GM21526 (cell line): ENCODE measurements around the gene TXNIP.
"Not testable (repeated sequence)": the region's sequence is repeated elsewhere in the genome, so short reads cannot be mapped to it uniquely, and the experiment has no call there.

Experiments
- ATAC-seq: cut with Tn5 transposase; IDR thresholded peaks from one replicate; pipeline ENCODE4 v1.9.1; 2021; ENCODE audit warnings: moderate library complexity; ENCODE audit not compliant: unreplicated experiment, low FRiP score

The TXNIP gene, protein sequence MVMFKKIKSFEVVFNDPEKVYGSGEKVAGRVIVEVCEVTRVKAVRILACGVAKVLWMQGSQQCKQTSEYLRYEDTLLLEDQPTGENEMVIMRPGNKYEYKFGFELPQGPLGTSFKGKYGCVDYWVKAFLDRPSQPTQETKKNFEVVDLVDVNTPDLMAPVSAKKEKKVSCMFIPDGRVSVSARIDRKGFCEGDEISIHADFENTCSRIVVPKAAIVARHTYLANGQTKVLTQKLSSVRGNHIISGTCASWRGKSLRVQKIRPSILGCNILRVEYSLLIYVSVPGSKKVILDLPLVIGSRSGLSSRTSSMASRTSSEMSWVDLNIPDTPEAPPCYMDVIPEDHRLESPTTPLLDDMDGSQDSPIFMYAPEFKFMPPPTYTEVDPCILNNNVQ

GRCh38 chr1:145996433-145997015, at the start of gene TXNIP:
Gene TXNIP (minus strand): TSS chr1:145996579. CDS start chr1:145996266, 313 bp downstream.
- ATAC-seq, result peak; percentile 66

GRCh38 chr1:146039844-146040194, 43.4 kb upstream of the TXNIP start:
- no peak for ATAC-seq

DNA sequence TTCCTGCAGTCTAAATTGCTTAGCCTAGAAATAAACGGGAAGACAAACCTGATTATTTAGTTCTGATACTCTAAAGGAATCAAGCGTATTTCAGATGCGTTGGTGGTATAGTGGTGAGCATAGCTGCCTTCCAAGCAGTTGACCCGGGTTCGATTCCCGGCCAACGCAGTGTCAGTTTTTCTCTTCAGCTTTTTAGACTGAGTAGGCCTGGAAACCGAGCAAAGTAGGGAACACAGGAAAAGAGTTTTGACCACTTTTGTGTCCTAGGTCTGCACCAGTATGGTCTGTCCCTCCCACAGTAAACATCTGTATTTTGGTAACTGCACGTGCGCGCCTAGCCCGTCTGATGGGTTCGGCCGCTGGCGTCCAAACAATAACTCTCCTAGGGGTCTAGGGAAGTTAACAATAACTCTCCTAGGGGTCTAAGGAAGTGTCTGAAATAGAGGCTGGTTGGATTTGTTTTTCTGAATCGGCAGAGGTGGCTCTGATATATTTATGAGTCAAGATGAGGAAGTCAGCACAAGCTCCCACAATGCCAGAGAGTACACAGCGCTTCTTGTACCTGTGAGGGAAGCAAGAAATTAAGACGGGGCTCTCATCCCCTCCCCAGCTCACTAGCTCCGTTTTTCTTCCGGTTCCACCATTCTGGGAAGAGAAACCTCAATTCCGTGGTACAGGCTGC, 40.7 kb upstream of the TXNIP start:
- no peak for ATAC-seq

GRCh38 chr1:146036241-146036964, 40.0 kb upstream of the TXNIP start:
- no peak for ATAC-seq

GRCh38 chr1:146035048-146035423, 38.7 kb upstream of the TXNIP start:
- no peak for ATAC-seq

DNA sequence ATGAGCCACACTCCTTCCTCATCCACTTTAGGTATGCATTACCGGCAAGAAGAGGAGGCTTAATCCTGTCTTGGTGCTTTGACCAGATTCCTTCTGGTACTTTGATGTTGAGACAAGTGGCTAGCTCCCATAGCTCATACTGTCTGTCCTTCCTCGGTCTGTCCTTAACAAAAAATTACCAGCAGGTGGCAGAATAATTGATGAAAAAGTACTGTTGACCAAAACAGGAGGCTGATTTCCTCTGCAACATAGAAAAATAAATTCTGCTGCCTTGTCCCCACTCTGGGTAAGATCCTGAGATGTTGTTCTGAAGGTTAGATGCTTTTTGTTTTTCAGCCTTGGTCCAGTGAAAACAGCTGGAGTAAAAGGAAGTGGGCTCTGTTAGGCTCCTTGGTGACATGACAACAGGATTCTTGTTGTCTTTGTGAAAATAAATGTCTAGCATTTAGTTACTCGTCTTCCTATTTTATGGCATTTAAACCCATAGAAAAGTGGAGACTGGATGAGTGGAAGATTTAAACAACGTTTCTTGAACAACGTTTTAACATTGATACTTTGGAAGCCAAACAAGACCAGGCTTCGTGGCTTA, 36.3 kb upstream of the TXNIP start:
- no peak for ATAC-seq

DNA sequence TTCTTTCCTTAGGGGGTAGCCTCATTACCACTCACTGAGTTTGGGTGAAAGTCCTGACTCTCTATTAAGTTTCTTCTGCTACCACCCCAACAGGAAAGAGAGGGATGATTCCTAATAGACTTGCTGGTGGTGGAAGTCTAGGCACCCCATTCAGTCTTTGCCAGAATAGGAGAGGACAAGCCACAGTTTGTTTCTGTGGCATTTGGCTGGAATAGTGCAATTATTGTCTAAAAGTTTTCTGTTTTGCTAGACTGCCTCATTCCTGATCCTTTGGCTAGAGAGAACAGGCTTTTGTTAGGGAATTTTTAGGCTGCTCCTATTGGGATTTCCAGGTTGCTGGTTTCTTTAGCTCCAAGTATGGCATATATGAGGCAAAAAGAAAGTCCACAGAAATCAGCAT, 35.1 kb upstream of the TXNIP start:
- ATAC-seq, result no peak

GRCh38 chr1:146029117-146029516, 32.7 kb upstream of the TXNIP start:
- ATAC-seq, result no peak

GRCh38 chr1:146026650-146027049, 30.3 kb upstream of the TXNIP start:
- not testable (repeated sequence) for ATAC-seq

GRCh38 chr1:146025787-146026495, 29.6 kb upstream of the TXNIP start:
- not testable (repeated sequence) for ATAC-seq

DNA sequence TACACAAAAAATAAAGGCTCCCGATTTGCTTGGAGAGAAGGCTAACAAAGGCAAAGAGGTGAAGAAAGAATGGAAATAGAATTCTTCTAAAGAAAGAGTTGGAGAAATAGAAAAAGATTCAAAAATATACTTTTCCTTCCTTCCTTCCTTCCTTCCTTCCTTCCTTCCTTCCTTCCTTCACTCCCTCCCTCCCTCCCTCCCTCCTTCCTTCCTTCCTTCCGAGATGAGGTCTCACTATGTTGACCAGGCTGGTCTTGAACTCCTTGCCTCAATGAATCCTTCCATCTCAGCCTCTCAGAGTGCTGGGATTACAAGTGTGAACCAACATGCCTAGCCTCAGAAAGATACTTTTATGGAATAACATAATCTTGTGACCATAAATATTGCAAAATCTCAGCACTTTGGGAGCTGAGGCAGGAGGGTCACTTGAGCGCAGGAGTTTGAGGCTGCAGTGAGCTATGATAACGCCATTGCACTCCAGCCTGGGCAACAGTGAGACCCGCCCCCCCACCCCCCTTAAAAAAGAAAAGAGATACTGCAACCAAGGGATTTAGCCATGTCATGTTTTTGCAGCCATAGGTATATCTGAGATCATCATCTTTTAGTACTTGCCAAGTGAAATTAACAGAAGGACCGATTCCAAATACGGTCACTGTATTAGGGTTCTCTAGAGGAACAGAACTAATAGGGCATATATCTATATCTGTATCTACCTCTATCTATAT, 26.2 kb upstream of the TXNIP start:
- no peak for ATAC-seq

DNA sequence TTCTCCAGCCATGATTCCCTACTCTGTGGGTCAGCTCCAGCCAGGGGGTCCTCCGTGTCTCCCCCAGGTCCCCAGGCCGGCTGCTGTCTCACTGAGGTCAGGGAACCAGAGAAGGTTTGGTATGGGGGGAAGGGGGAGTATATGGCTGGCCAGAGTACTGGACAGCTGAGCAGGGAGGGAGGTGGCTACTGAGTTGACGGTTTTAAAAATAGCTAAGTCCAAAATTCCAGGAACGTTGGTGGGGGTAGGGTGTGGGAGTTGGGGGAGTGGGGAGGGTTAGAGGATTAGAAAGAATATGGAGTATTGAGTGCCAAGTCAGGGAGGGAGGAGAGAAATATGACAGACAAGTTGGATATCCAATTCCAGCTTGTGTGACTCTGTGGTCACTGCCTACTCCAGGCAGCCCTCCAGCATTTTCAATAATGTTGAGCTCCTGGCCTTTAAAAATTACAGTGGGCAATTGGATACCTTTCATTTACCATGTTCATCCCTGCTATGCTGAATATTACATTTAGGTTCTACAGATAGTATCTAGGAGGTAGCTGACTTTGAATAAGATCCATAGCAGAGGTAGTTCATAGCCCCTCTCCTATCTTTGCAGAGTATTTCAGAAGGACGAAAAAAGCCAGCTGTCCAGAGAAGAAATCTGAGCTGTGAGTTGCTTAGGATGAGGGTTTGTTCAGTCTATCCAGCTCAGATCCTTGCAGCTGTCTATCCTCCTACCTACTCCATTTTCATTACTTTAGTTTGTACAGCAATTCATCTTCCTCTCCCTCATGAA, 25.4 kb upstream of the TXNIP start, which contains the start of gene HJV:
Gene HJV, minus strand, starts transcription at position 114 of the 781 bp plus-strand sequence. CDS start 1,504 bp downstream, outside the sequence.
- ATAC-seq, result no peak

DNA sequence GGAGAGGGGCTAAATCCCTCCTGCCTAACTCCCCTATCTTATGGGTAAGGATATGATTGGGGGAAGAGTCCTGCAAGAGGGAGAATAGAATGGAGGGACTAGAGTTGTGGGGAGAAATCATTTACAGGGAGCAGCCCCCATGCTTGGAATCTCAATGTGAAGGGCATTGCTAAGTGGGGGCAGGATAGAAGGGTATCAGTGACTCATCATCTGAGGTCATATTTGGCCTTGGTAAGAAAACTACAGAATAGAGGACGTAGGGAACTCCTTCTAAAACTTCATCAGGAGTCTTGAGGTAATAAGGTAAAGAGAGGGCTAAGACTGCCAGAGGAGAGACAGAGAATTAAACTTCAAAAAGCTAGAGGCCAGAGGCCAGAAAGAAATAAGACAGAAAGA, 24.7 kb upstream of the TXNIP start:
- ATAC-seq, result no peak

DNA sequence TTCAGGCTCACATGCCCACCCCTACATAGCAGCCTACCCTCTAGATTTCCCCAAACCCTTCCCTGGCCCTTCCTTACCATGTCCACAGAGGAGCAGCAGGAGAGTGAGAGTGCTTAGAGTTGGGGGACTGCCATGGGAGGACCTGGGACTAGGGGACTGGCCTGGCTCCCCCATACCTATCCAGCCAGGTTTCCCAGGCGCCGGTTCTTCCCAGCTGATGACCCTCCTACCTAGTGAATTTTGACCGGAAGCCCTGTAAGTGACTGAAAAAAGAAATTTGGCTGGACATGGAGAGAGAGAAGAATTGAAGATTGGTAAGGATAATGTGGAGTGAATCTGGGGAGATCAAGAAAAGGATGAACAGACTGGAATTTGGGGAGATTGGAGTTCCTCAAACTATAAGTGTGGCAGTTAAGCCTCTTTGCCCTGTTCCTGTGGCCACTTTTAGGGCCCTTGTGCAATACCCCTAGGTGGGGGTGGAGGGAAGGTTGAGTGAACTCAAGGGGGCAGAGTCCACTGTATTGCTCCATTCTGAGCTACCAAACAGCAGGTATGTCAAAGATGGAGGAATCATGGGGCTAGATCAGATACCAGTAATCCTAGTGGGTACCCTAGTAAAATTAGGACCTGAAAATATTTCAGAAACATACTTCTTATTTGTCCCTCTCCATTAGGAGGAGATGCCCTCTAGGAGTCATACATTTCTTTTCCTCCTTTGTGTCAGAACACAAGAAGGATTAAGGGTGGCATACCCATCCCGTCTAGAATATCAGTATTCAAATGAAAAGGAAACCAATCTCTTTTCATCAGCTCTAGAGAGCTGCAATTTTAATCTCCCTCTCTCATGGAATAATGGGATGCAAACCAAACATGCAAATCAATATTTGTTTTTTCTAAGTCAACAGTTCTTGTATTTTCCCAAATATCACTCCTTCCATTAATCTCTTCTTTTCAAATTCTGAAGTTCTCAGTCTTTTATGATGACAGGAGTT, 24.0 kb upstream of the TXNIP start:
- no peak for ATAC-seq

DNA sequence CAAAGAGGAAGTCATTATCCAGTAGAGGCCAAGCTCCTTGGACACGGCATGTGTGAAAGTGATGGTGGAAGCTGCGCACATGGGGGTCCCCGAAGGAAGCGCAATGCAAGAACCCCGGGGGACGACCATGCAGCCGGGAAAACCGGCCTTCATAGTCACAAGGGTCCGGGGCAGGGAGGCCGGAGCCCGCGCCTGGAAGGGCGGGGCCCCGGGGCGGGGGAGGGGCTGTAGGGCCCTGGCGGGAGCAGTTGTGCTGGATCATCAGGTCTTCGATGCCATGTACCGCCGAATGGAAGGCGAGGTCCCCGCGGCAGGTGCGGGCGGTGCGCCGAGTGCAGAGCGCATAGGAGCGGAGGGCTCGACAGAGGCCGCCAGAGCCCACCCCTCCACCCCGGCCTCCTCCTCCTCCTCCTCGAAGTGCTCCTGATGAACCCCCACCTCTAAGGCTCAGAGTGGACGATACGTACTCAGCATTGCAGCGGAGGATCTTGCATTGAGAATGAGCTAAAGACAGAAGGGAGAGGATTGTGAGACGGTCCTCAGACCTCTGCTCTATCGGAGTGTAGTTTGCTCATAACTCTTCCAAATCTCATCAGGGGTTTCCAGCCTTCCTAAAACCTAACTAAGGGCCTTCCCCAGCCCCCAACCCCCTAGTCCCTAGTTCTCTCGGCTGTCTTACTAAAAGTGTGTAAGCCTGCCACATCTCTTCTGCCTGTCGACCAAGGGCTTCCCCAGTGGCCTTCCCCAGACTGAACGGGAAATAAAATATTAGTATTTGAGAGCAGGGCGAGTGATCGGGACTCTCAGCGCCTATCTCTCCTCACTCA, 23.1 kb upstream of the TXNIP start:
- ATAC-seq, result no peak

GRCh38 chr1:146016891-146017290, 20.5 kb upstream of the TXNIP start:
- ATAC-seq, result no peak

DNA sequence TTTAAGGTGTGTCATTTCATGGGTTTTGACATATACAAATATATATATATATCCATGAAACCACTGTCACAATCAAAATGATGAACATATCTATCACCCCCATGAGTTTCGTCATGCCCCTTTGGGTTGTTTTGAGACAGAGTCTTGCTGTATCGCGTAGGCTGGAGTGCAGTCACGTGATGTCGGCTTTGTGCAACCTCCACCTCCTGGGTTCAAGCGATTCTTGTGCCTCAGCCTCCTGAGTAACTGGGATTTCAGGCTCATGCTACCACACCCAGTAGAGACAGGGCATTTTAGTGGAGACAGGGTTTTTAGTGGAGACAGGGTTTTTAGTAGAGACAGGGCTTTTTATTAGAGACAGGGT, 17.2 kb upstream of the TXNIP start:
- no peak for ATAC-seq
